ENCODE results near the gene PRR11. TPM values are rescaled to one million over a fixed set of nuclear protein-coding genes. Genes with fewer than 3 reads are reported as not detected.

Gene PRR11
- total RNA-seq, 1 experiment from 2014 or later = 86.7 TPM

- H3K9me3 ChIP-seq (ENCODE audit: control insufficient read depth in 1 of 2, insufficient read depth in 1 of 2, low read depth in 1 of 2, low read length in 2 of 2) = no peaks in the 10 kb centered on the region
- POLR2A ChIA-PET = no interaction called here
- no peak for ATAC-seq
- no peak overlapping the region for H3K4me3 ChIP-seq (replicated peaks in 1 of 2; ENCODE audit: low read depth in 1 of 2, low read length in 2 of 2)
- no peaks in the 10 kb centered on the region for H3K36me3 ChIP-seq (ENCODE audit: control insufficient read depth in 1 of 2, insufficient read depth in 2 of 2, low read length in 2 of 2)
- H4K20me1 ChIP-seq (ENCODE audit: insufficient read depth) = no peaks in the 10 kb centered on the region
- RAD21 ChIA-PET (ENCODE audit: low non-redundant PET in 1 of 2, low total read pairs in 2 of 2, uncharacterized antibody in 2 of 2, unreplicated experiment in 2 of 2) = no interaction called here
- CTCF ChIA-PET = no interaction called here
- H3K27ac ChIP-seq (ENCODE audit: low read depth, low read length) = no peak overlapping the region
- no peaks in the 10 kb centered on the region for H3K4me1 ChIP-seq (ENCODE audit: control insufficient read depth in 1 of 2, insufficient read depth in 2 of 2, low read length in 2 of 2)
- H3K79me2 ChIP-seq (ENCODE audit: insufficient read depth, low read length) = no peaks in the 10 kb centered on the region
- no peak overlapping the region for H3K9ac ChIP-seq (ENCODE audit: low read length)
- TF ChIP-seq ZBTB33 (IDR thresholded peaks at IDR 0.05; ENCODE audit: extremely low read depth, insufficient replicate concordance, low read length) (no peak), SRF (IDR thresholded peaks at IDR 0.05; ENCODE audit: low read depth) (no peak), POLR2AphosphoS5 (IDR thresholded peaks at IDR 0.05; ENCODE audit: low read depth, low read length) (no peak), ELF1 (IDR thresholded peaks at IDR 0.05; ENCODE audit: borderline replicate concordance, low read depth) (no peak), CBX3 (IDR thresholded peaks at IDR 0.05; ENCODE audit: low read depth) (no peak), ATF3 (IDR thresholded peaks at IDR 0.05) (no peak), ZNF274 (IDR thresholded peaks at IDR 0.05; ENCODE audit: low read depth, low read length) (no peak), ZFX (IDR thresholded peaks at IDR 0.05) (no peak), TCF7L2 (IDR thresholded peaks at IDR 0.05; ENCODE audit: borderline replicate concordance, extremely low read depth, insufficient read depth, insufficient read length) (no peak), EGR1 (IDR thresholded peaks at IDR 0.05; ENCODE audit: low read depth) (no peak)
- no TSS peak for BruUV-seq (replicated peaks)
- intact Hi-C loops (cut with micrococcal nuclease) = no loop called here
- no peaks in the 10 kb centered on the region for H3K9me2 ChIP-seq (ENCODE audit: insufficient read depth)
- no peak for DNase-seq (ENCODE audit: low read depth, low spot score)
- no peaks in the 10 kb centered on the region for H3K27me3 ChIP-seq (ENCODE audit: insufficient read depth, low read length)
- H3K4me2 ChIP-seq (ENCODE audit: low read length) = no peak overlapping the region
- H2AFZ ChIP-seq (ENCODE audit: low read depth, low read length, poor library complexity, severe bottlenecking) = no peak overlapping the region
Measured at GRCh38 chr17:59234631-59235030, 79.1 kb downstream of the PRR11 start.
